EL (cell line): ENCODE data around the gene WDR1.

Source experiments
- DNase-seq: peaks from one replicate; pipeline ENCODE4 v3.0.0-alpha.2; 2016

Gene WDR1

DNA sequence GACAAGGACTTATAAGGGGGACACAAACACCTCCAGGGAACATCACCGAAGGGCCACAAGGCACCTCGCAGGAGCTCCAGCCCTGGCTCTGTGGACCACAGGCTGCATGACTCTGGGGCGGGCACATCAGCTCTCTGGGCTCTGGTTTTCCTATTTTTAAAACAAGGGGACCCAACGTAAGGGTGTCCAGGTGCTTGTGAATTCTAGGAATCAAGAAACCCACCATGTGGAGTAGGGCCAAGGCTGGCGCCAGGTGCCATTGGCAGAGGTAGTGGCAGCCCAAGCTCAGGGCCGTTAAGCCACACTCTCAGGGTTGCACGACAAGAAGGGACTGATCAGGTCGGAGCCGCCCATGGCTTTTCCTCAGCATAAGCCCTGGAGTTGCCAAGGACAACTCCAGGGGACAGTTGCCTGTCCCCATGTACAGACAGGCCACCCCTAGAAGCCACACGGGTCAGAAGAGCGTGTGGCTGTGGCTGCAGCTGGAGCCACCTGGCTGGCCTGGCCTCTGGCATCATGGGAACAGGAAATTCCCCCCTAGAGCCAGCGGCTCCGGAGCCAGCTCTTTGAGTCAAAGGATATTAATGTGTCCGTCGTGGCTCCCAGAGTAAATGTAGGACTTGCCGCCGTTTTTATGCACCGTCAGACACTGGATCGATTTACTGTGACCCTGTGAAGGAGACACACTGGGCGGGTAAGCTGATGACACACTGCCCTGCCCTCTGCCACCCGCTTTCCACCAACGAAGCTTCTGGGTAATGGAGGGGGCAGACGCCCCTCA lies 32.5 kb downstream of the WDR1 start:
- DNase-seq: no peak

DNA sequence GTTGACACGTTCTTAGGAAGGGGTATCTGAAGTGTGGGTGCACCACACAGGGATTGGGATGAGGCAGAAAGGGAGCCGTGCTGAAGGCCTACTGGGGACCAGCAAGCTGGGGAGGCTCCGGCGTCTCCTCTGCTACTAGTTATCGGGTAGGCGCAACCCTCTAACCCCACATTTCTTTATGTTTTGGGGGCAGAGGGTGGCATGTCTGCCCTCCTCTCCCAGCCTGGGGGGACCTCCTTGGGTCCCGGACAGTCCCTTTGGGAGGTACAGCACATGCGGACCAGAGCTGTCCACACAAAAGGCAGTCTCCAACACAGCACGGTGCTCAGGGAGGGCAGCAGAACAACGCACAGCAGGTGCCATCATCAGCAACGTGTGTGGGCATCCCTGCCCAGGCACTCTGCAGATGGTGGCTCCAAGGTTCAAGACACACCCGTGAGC lies 33.2 kb downstream of the WDR1 start:
- DNase-seq: no peak

DNA sequence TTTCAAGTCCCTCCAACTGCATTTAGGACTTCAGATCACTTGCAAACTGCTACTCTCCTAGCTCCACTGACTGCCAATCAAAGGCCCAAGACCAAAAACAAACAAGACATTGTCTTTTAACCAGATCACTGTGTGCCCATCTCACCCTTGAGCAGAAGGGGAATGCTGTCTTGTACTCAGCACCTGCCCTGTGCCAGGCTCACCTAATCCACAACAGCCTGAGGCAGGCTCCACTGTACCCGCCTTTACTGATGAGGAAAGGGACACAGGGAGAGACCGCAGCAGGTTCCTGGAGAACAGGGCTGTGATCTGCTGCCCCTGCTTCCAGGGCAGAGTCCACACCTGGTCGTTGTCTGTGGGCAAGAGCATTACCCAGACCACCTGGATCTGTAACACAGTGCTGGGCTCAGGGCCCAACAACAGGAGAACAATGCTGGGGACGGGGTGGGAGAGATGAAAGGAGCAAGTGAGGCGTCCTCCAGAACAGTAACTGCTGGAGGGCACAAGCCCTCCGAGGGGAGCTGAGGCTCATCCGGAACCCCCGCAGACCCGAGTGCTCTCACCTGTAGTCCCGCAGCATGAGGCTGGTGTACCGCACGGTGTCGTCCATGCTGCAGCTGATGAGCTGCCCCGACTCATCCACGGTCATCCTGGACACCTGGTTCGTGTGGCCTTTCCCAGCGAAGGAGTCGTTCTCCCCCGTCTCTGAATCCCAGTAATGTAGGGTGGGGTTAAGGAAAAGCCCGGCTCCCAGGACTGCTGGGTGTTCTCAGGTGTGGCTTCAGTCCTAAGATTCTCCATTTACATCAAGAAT lies 33.9 kb downstream of the WDR1 start:
- DNase-seq: no peak

DNA sequence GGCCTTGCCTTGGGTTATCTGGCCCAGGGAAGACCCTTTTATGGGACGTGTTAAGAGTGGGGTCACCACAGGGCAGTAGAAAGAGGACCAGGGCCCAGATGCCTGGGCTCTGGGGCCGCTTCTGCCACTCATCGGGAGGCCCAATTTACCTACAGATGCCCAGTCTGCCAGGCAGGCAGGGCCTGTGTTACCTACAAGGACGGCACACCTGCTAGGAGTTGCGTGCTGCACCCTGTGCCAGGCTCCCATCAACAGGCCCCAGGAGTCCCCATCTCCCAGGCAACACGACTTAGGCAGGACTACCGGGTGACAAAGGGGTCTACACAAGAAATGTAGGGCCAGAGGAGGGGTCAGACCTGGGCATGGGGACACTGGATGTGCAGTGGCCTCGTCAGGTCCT lies 34.6 kb downstream of the WDR1 start:
- no peak for DNase-seq

DNA sequence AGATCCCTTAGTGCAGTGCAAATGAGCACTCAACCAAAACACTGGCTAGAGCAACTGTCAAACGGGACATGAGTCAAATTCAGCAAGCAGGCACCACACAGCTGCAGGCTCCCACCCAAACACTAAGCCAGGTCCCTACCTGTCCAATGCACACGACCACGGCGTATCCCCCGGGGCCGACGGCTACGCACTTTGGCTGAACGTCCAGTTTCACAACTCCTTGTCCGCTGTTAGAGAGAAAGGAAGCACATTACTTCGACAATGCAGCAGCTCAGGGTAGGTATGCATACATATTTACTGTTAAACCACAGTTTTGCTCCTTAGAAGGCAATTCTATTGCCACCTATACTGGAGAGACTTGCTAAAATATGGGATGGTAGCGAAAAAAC lies 35.4 kb downstream of the WDR1 start:
- no peak for DNase-seq

DNA sequence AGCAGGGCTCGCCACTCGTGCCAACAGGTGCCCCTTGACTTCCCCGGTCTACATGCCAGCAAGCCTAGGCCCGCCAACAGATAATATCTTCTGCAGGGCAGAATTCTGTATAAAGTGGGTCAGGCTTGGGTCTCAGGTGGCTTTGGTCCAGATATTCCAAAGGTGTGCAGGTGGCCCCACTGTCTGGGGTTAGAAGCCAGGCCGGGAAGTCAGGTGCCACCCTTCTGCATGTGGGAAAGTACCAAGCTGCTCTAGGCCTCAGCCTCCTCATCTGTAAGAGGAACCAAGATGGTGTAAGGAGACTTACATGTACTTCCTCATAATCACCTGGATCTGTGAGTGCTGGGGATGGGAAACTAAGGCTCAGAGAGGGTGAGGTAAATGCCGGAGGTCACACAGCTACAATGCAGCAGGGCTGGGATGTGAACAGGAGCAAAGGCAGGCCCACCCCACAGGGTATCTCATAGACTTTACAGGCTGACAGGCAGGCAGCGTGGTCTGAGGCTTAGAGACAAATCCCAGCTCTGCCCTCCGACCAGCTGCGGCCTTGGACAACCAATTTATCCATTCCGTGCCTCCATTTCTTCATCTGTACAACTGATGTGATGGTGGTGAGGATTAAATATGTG lies 35.9 kb downstream of the WDR1 start:
- DNase-seq: no peak

DNA sequence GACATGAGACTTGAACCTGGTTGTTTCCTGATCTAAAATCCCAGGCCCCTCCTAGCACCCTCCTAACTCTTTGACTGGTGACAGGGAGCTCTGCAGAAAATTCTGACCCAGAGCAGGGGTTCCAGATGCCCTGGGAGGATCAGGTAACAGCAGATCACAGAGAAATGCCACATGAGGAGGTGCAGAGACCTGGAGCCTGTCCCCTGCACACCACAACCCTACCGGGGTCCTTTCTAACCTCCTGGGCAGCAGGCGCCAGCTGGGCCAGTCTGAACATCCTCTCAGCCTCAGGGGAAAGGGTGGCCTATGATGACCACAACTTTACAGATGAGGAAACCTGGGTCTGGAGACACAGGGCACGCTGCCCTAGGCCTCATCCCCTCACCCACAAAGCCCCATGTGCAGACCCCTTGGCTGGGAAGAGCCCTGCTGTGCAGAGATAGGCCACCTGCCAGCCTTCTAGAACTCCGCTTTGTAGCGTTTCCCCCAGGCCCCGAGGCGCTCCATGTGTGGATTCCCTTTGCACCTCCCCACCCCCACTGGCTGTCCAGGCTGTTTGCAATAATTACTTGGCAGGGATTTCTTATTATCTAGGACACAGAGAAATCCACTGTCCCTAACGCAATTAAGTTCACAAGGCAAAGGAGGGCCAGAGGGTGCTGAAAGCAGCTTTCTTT lies 36.5 kb downstream of the WDR1 start:
- no peak for DNase-seq

DNA sequence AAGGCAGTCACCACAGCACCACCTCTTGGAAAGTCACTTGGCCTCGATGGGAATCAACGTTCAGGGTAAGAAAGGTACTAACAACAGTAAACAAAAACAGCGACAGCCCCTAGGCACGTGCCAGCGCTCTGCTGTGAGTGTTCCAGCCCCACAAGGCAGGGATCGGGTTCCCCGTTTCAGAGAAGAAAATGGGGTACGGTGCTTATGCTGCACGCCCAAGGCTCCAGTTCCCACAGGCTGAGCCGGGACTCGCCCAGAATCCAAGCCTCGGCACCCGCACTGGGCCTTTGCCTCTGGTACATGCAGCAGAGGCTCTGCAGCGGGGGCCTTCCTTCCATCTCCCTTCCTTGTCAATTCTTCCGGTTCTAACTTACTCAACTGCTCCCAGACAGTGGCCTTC lies 37.3 kb downstream of the WDR1 start:
- no peak for DNase-seq

DNA sequence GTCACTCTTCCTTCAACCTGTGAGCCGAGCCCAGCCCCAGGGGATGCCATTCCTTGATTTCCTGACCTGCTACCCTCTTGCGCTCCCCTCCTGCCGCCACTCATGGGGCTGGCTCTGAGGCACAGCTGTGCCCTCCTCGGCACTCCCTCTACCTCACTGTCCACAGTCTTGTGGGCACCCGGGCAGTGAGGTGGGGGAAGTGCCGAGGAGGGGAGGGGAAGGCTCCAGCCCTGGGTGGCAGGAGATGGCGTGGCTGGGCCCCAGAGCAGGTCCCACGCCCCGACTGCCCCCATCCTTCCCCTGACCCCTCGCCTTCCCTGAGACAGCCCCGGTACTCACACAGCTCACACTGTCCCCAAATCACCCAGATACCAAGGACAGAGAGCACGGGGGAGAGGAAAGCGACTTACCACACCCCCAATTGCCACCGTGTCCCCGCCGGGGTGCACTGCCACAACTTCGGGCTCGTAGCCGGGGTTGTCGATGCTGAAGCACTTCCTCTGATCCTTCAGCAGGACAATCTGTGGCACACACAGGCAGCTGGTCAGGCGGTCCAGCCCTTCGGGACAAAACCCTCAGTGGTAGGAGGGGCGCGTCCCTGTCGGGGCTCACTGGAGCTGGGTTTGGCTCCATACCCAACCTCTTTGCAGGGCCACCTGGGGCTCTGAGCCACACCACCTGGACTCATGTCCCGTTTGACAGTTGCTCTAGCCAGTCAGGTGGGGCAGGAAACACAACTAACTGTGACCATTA lies 37.9 kb downstream of the WDR1 start:
- DNase-seq: no peak

DNA sequence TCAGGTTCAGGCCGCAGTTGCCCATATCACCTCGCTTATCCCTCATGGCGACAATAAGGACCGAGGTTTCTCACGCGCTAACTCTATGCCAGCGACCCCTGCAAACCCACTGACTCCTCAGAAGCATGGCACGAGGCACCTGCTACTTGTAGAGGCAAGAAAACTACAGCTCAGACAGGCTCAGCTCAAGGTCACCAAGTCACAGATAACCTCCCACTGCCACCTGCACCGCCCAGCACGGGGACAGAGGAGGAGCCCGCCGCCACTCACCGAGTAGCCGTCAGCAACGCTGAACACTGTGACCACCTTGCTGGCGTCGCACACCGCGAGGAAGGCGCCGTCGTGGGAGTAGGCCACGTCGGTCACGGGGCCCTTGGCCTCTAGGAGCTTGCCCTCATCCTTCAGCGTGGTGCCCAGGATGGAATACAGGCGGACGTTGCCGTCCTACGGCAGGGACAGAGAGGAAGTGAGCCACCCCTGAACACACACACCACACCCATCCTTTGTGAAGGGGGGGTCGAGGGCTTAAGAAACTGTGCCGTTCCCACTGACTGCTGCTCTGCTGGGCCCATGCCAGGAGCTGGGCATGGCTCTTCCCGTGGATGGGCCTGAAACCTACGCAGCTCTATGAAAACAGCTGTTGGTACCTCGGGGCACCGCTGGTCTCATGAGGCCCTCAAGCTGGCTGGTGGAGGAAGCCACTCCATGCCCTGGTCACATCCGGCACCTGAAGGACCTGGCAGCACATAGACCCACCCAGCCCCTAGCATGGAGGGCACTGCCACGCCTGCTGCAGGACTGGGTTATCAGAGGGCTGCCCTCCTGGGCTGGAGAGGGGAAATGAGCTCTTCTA lies 38.9 kb downstream of the WDR1 start:
- DNase-seq: no peak

DNA sequence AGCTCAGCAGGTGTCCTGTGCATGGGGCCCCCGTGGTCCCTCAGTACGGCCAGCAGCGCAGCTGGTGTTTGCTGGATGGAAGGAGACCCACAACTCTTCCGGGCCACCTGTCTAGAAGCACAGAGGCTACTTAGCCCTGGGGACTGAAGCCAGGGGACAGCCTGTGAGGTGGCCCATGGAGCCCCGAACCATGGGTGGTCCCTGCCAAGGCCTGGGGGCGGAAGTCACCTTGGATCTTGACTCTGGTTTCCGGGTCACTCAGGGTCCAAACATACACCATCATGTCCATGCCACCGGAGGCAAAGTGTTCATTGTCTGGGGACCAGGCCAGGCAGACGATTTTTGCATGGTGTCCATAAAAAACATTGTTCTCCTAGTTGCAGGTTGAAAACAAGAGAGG lies 39.5 kb downstream of the WDR1 start:
- DNase-seq: no peak

DNA sequence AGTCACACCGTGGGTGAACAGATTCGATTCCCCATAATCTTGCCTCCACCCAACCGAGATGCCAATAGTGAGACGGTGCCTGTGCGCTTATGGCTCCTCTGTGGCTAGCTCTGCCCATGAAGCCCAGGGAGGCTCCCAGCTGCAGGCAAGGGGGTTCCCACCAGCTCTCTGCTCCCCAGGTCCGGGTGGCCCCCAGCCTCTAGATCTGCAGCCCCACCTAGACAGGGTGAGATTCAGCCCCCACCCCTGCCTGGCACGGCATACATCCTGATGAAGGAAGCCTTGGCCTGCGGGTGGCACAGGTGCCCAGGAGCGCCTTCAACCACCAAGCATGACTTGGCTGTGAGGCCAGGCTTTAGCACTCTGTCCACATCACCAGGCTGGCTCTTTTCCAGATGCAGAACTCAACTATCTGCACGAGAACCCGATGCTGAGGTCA lies 40.6 kb downstream of the WDR1 start:
- DNase-seq: no peak

DNA sequence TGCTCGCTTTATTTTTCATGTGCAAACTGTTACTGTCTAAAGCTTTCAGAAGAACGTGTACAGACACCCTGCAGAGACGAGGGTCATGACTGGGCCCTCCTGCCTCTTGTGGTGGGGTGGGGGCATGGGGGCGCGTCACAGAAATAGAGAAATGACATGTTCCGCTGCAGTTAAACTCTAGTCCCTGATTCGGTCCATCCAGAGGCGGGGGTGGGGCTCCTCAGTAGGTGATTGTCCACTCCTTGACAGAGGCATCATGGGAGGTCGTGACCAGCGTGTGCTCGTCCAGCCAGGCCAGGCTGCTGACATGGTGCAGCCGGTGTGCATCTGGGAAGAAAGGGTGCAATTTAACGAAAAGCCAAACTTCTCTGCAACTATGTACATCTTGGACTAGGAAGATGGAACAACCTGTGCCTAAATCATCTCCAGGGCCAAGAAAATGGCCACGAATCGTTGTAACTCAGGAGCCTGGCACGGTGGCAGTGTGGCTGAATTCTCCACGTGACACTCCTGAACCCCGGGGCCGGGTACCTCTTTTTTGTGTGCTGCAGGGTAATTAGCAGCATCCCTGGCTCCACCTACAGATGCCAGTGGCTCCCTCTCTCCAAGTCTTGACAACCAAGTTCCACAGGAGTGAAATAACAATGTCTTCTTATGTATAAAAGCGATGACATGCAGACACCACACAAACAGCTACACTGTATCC lies 41.3 kb downstream of the WDR1 start:
- DNase-seq: no peak

DNA sequence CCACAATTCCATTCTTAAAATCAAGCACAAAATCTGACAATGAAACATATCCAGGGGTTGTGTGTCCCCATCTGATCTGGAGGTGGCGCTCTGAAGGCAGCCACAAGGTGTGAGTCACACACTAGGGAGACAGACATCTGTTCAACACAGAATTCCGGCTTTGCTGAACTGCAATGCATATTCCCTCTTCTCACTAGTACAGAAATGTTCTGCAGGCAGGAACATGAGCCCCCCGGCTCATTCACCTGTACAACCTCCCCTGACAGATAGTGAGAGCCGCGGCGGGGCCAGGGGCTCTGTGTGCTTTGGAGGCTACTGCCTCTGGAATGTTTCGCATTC lies 41.9 kb downstream of the WDR1 start:
- peak; percentile 64 for DNase-seq

DNA sequence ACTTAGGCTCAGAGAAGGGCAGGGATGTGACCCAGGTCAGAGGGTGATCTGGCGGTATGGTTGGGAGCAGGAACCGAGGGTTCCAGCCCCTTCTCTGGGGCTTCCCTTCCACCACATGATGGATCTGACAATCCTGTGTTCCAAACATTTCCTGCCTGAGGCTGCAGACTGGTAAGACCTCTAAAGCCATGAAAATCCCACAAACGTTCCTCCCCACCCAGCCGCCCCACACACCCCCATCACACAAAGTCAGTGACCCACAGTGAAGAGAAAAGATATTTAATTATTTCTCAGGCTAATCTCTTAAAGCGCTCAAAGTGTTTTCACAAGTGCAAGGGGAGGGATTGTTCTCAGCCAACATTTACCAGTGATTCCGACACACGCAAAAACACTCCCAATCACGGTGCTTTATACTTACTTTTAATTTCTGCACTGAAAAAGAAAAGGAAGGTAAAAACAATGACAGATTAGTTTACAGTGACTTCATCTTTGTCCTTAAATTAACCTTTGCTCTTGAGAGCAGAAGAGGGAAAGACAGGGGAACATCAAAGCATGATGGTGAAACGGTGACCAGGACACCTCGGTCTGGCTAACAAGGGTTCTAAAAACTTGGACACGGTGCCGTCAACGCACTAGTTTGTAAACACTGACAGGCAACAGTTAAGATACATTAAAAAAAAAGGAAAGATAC lies 42.4 kb downstream of the WDR1 start:
- no peak for DNase-seq

DNA sequence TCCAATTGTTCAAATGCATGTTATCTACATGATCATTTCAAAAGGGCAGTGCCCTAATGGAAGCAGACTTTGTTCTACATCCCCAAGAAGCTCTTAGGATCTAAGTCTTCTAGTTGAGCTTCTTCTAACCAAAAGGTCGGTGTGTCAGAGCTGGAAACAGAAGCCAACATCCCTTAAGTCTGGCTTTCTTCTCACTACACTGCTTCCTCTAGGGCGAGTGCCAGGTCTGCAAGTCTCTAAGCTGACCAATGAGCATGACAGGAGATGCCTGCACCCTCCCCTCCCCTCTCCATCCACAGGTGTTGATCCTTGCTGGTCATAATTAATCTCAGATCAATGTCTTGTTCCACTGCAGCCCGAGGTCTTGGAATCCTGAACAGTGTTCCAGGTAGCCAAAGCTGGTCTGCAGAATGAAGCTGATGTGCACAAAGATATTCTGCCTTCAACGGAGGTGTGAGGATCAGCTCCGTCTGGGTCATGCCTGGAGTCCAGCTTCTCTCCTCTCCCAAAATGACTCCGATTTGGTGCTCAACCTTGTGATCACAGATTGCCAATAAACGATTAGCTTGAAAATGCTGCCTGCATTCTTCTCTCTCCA lies 44.1 kb downstream of the WDR1 start:
- DNase-seq: no peak

DNA sequence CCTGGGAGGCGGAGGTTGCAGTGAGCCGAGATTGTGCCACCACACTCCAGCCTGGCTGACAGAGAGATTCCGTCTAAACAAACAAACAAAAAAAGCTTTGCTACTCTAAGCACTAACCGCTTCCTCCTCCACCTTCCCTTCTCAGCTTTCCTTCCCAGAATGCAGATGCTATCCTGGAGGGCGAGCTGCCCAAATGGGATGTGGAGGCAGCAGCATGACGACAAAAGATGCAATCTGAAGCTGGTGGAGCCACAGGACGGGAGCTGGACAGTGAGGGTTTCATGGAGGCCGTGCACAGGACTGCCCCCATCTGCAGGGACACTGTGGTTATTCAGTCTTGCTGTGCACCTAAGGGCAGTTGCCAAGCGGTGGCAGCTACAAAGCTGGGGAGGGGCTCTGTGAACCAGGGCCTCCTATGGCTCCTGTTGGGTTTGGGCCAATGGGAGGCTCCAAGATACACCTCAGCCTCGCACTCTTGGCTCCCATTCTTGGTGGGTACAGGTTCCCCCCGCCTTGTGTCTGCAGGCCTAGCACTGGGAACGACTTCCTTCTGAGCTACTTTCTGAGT lies 47.4 kb downstream of the WDR1 start:
- no peak for DNase-seq

DNA sequence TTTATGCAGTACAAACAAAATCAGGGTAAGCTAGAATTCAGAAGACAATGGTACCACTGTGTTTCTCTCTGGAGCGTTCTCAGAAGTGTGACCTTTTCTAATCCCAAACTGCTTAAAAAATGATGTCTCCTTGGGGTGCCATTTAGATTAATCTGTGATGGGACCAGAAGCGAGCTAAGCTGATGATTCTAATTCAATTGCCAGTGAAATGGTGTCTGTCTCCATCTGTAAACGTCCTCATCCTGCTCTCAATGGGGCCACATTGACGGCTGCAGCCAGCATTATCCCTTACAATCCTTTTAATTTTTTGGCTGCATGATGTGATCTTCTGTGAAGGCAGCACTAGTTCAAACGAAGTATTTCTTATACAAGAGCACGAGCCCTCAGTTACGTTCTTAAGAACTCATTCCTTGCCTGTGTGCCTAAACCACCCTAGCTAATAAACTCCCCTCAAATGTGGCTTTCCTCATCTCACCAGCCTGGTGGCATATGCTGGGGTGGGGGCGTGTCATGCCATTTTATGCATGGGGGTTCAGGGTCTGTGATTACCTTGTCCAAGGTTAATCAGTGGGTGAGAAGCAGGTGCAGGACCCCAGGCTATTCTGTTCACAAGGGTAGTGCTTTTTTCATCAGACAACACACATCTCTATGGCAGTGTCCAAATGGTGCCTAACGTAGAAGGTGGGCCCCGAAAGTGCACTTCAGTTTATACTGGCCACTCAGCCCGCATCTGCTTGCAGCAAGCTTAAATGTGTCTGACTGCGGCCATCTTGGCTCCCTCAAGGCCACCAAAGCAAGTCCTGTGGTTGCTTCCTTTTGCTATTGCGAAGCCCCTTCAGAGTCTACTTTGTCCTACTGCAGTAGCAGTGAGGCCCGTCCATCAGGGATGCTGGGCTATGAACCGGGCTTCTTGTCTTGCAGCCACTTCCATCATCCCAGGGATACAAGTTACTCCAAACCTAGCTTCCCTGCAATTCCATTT lies 49.6 kb downstream of the WDR1 start:
- no peak for DNase-seq
